Caco-2 (cell line): ENCODE data around the gene ZBTB26. TPM values are rescaled to one million over a fixed set of nuclear protein-coding genes. Genes with fewer than 3 reads are reported as not detected.

ENCODE experiments used
- BruUV-seq: library from RNA; stranded (reverse); fragments of 400-500 nt; replicated peaks from 2 replicates; lab custom pipeline; 2021; lab: Mats Ljungman, UMichigan
- CTCF ChIA-PET: fragments of 300-600 bp; sonication (Branson Sonifier 250); formaldehyde crosslinking; loops from one replicate; lab custom pipeline; 2022; ENCODE audit warnings: antibody characterized with exemption; lab: Charles Lee
- POLR2A ChIA-PET: fragments of 300-600 bp; sonication (Branson Sonifier 250); formaldehyde crosslinking; loops from one replicate; lab custom pipeline; 2022; ENCODE audit warnings: antibody characterized with exemption; lab: Charles Lee
- DNase-seq, 2 experiments: peaks; one replicate each; pipeline versions ENCODE4 v3.0.0 to v3.0.0-alpha.2; 2020 to 2022
- H3K27me3 ChIP-seq: replicated peaks from 2 replicates; pipeline ENCODE4 v1.6.0; 2011; ENCODE audit warnings: low read length; ENCODE audit not compliant: control insufficient read depth, insufficient read depth
- H3K36me3 ChIP-seq: 2 replicates; pipeline ENCODE4 v1.5.1; 2011; ENCODE audit warnings: low read length; ENCODE audit not compliant: control insufficient read depth, insufficient read depth
- H3K4me1 ChIP-seq: fragments of 250-450 bp; sonication (Bioruptor Pico); 2 replicates; pipeline ENCODE4 v1.5.1; 2020; ENCODE audit warnings: mild to moderate bottlenecking
- H3K4me3 ChIP-seq: 2 replicates; pipeline ENCODE4 v1.5.1; 2011; ENCODE audit warnings: low read depth, mild to moderate bottlenecking, control low read depth, low read length
- H3K9me3 ChIP-seq: fragments of 250-450 bp; sonication (Bioruptor Pico); 2 replicates; pipeline ENCODE4 v1.5.1; 2020; ENCODE audit warnings: mild to moderate bottlenecking, moderate library complexity
- H3K27ac Mint-ChIP-seq: one replicate; pipeline ENCODE4 v1.8.0; 2022; ENCODE audit warnings: mixed read lengths; ENCODE audit not compliant: unreplicated experiment
- H3K27me3 Mint-ChIP-seq: one replicate; pipeline ENCODE4 v1.8.0; 2022; ENCODE audit warnings: mixed read lengths; ENCODE audit not compliant: insufficient read depth, unreplicated experiment
- H3K36me3 Mint-ChIP-seq: one replicate; pipeline ENCODE4 v1.8.0; 2022; ENCODE audit warnings: mild to moderate bottlenecking, mixed read lengths; ENCODE audit not compliant: insufficient read depth, unreplicated experiment
- H3K4me1 Mint-ChIP-seq: one replicate; pipeline ENCODE4 v1.8.0; 2022; ENCODE audit warnings: low read depth, mixed read lengths; ENCODE audit not compliant: unreplicated experiment
- H3K4me3 Mint-ChIP-seq: one replicate; pipeline ENCODE4 v1.8.0; 2022; ENCODE audit warnings: mild to moderate bottlenecking, moderate library complexity, mixed read lengths; ENCODE audit not compliant: unreplicated experiment
- H3K9me3 Mint-ChIP-seq: one replicate; pipeline ENCODE4 v1.8.0; 2022; ENCODE audit warnings: mixed read lengths; ENCODE audit not compliant: unreplicated experiment
- CTCF ChIP-seq, 2 experiments: fragments of 200-600 bp in 1 of 2; IDR thresholded peaks; 1 replicate in 1 of 2; 2 replicates in 1 of 2; pipeline versions ENCODE4 v1.5.1 to v1.8.0; 2011 to 2022; ENCODE audit warnings: antibody characterized with exemption in 1 of 2, control low read depth in 1 of 2, inconsistent platforms in 1 of 2, low read depth in 1 of 2, low read length in 1 of 2, mild to moderate bottlenecking in 1 of 2, moderate library complexity in 1 of 2; ENCODE audit not compliant: insufficient read depth in 1 of 2, severe bottlenecking in 1 of 2, unreplicated experiment in 1 of 2
- intact Hi-C: fragments of 100-400 bp; cut with micrococcal nuclease; formaldehyde crosslinking; loops from one replicate; pipeline ENCODE4 v1.10.0; 2022; ENCODE audit not compliant: unreplicated experiment
- total RNA-seq: library from RNA; stranded (reverse); gene quantifications from 2 replicates; pipeline ENCODE4 v1.2.3, GENCODE V29; 2022

Gene ZBTB26
- total RNA-seq, 1 experiment from 2014 or later = 8.7 TPM

- Histone ChIP-seq H3K4me1 (peaks cover 6% of the 10 kb centered on the region; the same call in 1 of the 2 replicates), H3K36me3 (peaks cover 1% of the 10 kb centered on the region; the same call in 1 of the 2 replicates), H3K9me3 (no peaks in the 10 kb centered on the region), H3K27me3 (no peaks in the 10 kb centered on the region), H3K4me3 (no peak overlapping the region)
- Mint-ChIP-seq H3K4me3 (no peak overlapping the region), H3K9me3 (no peaks in the 10 kb centered on the region), H3K27me3 (no peaks in the 10 kb centered on the region), H3K36me3 (peaks cover 31% of the 10 kb centered on the region), H3K27ac (no peak overlapping the region), H3K4me1 (peaks cover 22% of the 10 kb centered on the region)
- CTCF ChIA-PET = no interaction called here
- intact Hi-C loops = no loop called here
- TF ChIP-seq CTCF (IDR thresholded peaks at IDR 0.05; ENCODE audit: insufficient read depth in 1 of 2, low read depth in 1 of 2, low read length in 1 of 2, severe bottlenecking in 1 of 2, unreplicated experiment in 1 of 2) = no peak
- BruUV-seq = no TSS peak
- POLR2A ChIA-PET = no interaction called here
- no peak for DNase-seq
Observed at GRCh38 chr9:122944960-122945888, 13.9 kb upstream of the ZBTB26 start.

- BruUV-seq = TSS peak; percentile 66
- Mint-ChIP-seq H3K36me3 (peaks cover 49% of the 10 kb centered on the region), H3K27me3 (no peaks in the 10 kb centered on the region), H3K4me3 (peak overlapping the region; percentile 94), H3K4me1 (peaks cover 14% of the 10 kb centered on the region), H3K9me3 (no peaks in the 10 kb centered on the region), H3K27ac (peak overlapping the region; percentile 87)
- no peak for TF ChIP-seq CTCF (IDR thresholded peaks at IDR 0.05; ENCODE audit: insufficient read depth in 1 of 2, low read depth in 1 of 2, low read length in 1 of 2, severe bottlenecking in 1 of 2, unreplicated experiment in 1 of 2)
- no peaks in the 10 kb centered on the region for H3K27me3 ChIP-seq
- H3K4me3 ChIP-seq = peak overlapping the region; percentile 80
- POLR2A ChIA-PET = interaction anchor here (1.3 to 1.8 kb wide), 4 partner anchors 10 to 113 kb away, joined by 6 to 36 read pairs (median 14); partner anchors contain the start of genes PDCL, RC3H2 and ZBTB26
- peaks cover 9% of the 10 kb centered on the region; the same call in 1 of the 2 replicates for H3K4me1 ChIP-seq
- CTCF ChIA-PET = no interaction called here
- intact Hi-C loops = no loop called here
- H3K36me3 ChIP-seq = peaks cover 1% of the 10 kb centered on the region; the same call in 1 of the 2 replicates
- no peaks in the 10 kb centered on the region for H3K9me3 ChIP-seq
- no peak for DNase-seq
Observed at GRCh38 chr9:122941582-122942234, 10.4 kb upstream of the ZBTB26 start.
